HUES64 (cell line): ENCODE results near the gene UBE2I.
"Not testable (repeated sequence)": the region's sequence is repeated elsewhere in the genome, so short reads cannot be mapped to it uniquely, and the experiment has no call there.

ENCODE experiments used
- H3K27ac ChIP-seq: 2 replicates; pipeline ENCODE4 v1.7.0; 2013; ENCODE audit warnings: low read depth, low read length, inconsistent platforms
- H3K27me3 ChIP-seq: 2 replicates; pipeline ENCODE4 v1.6.1; 2013; ENCODE audit warnings: mild to moderate bottlenecking, low read length; ENCODE audit not compliant: insufficient read depth
- H3K36me3 ChIP-seq: 2 replicates; pipeline ENCODE4 v1.6.1; 2013; ENCODE audit warnings: mild to moderate bottlenecking, low read length; ENCODE audit not compliant: insufficient read depth
- H3K4me1 ChIP-seq: 2 replicates; pipeline ENCODE4 v1.6.1; 2013; ENCODE audit warnings: mild to moderate bottlenecking, low read length, moderate library complexity; ENCODE audit not compliant: insufficient read depth
- H3K4me3 ChIP-seq: 2 replicates; pipeline ENCODE4 v1.5.1; 2013; ENCODE audit warnings: mild to moderate bottlenecking, low read length, moderate library complexity
- H3K9ac ChIP-seq: 2 replicates; pipeline ENCODE4 v1.6.1; 2013; ENCODE audit warnings: mild to moderate bottlenecking, low read depth, low read length
- H3K9me3 ChIP-seq: 2 replicates; pipeline ENCODE4 v1.6.1; 2013; ENCODE audit warnings: low read depth, low read length; ENCODE audit not compliant: insufficient read depth
- WGBS: fragments of 150-250, 120-280 bp; methylation state at CpG from one replicate; pipeline ENCODE4 v1.1.7; 2013; ENCODE audit warnings: missing lambda C conversion rate; 5-methylcytosine and 5-hydroxymethylcytosine counted together

The UBE2I gene

DNA sequence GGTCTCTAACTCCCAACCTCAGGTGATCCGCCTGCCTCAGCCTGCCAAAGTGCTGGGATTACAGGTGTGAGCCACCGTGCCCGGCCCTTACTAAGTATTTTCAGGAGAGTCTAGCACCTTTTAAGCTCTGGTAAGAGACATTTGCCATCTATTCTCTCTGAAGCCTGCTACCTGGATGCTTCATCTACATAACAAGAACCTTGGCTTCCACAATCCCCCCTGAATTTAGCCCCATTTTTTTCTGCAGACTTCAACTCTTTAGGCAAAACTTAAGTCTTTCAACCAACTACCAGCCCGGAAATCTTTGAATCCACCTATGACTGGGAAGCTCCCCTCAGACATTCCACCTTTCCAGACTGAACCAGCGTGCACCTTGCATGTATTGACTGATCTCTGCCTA lies 14.0 kb upstream of the UBE2I start:
- 39% methylated on average over 5 of the region's 5 CpGs for WGBS
- no peak overlapping the region for H3K4me3 ChIP-seq
- no peaks in the 10 kb centered on the region for H3K9me3 ChIP-seq
- no peaks in the 10 kb centered on the region for H3K36me3 ChIP-seq
- H3K4me1 ChIP-seq = peaks cover 2% of the 10 kb centered on the region; the same call in 1 of the 2 replicates
- H3K9ac ChIP-seq = no peak overlapping the region
- H3K27me3 ChIP-seq = peaks cover 17% of the 10 kb centered on the region
- no peak overlapping the region for H3K27ac ChIP-seq

DNA sequence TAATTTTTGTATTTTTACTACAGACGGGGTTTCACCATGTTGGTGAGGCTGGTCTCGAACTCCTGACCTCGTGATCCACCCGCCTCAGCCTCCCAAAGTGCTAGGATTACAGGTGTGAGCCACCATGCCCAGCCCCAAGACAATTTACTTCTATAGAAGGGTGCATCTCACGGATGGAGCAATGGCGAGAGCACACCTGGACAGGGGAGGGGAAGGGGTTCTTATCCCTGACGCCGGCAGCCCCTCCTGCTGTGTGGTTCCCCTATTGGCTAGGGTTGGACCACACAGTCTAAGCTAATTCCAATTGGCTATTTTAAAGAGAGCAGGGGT lies 12.8 kb upstream of the UBE2I start:
- not testable (repeated sequence) for H3K9ac ChIP-seq
- WGBS = 92% methylated on average over 8 of the region's 8 CpGs

DNA sequence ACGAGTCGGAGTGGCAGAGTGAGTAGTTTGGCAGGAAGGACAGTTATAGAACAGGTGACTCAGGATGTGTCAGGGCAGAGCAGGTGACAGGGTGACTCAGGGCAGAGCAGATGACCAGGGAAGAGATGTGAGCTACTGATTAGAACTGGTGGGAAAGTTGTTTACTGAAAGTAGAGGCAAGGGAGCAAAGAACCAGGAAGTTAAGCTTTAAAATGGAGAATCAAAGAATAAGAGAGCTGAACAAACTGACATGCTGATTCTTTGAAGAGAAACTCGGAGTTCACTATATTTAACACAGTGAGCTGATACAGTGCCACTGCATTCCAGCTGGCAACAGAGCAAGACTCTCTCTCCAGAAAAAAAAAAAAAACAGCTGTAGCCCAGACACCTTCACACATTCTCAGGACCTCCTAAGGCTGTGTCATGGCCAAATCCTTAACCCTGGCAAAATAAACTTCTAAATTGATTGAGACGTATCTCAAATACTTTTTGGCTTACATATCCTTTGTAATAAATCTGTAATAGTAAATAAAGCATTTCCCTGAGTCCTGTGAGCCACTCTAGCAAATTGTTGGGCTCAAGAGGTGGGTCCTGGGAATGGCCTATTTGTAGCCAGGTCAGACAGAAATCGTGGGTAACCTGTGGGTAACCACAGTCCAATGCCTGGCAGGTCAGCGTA lies 12.3 kb upstream of the UBE2I start:
- 88% methylated on average over 6 of the region's 6 CpGs for WGBS
- H3K9ac ChIP-seq = no peak overlapping the region

More for the DNA sequence above, 12.8 kb upstream of the UBE2I start:
- H3K36me3 ChIP-seq, H3K27me3 ChIP-seq, H3K4me3 ChIP-seq, H3K27ac ChIP-seq, H3K9me3 ChIP-seq, H3K4me1 ChIP-seq: not testable (repeated sequence)

DNA sequence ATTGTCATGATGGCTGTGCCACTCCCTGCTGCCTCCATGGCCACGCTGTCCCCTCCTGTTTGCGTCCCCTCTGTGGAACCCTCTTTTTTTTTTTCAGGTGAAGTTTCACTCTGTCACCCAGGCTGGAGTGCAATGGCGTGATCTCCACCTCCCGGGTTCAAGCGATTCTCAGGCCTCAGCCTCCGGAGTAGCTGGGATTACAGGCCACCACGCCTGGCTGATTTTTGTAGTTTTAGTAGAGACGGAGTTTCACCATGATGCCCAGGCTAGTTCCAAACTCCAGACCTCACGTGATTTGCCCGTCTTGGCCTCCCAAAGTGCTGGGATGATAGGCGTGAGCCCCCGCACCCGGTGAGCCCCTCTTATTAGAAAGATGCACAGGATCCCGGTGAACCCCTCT lies 11.0 kb upstream of the UBE2I start:
- Histone ChIP-seq H3K36me3 (no peaks in the 10 kb centered on the region), H3K9ac (no peak overlapping the region), H3K27me3 (peaks cover 5% of the 10 kb centered on the region; the same call in 1 of the 2 replicates), H3K4me1 (no peaks in the 10 kb centered on the region; the same call in 1 of the 2 replicates), H3K9me3 (no peaks in the 10 kb centered on the region), H3K27ac (no peak overlapping the region), H3K4me3 (no peak overlapping the region)
- 94% methylated on average over 14 of the region's 14 CpGs for WGBS

More for the DNA sequence above, 12.3 kb upstream of the UBE2I start:
- H3K27ac ChIP-seq = no peak overlapping the region
- no peaks in the 10 kb centered on the region; the same call in 1 of the 2 replicates for H3K4me1 ChIP-seq
- H3K36me3 ChIP-seq = no peaks in the 10 kb centered on the region
- peaks cover 5% of the 10 kb centered on the region; the same call in 1 of the 2 replicates for H3K27me3 ChIP-seq
- no peaks in the 10 kb centered on the region for H3K9me3 ChIP-seq
- no peak overlapping the region for H3K4me3 ChIP-seq

DNA sequence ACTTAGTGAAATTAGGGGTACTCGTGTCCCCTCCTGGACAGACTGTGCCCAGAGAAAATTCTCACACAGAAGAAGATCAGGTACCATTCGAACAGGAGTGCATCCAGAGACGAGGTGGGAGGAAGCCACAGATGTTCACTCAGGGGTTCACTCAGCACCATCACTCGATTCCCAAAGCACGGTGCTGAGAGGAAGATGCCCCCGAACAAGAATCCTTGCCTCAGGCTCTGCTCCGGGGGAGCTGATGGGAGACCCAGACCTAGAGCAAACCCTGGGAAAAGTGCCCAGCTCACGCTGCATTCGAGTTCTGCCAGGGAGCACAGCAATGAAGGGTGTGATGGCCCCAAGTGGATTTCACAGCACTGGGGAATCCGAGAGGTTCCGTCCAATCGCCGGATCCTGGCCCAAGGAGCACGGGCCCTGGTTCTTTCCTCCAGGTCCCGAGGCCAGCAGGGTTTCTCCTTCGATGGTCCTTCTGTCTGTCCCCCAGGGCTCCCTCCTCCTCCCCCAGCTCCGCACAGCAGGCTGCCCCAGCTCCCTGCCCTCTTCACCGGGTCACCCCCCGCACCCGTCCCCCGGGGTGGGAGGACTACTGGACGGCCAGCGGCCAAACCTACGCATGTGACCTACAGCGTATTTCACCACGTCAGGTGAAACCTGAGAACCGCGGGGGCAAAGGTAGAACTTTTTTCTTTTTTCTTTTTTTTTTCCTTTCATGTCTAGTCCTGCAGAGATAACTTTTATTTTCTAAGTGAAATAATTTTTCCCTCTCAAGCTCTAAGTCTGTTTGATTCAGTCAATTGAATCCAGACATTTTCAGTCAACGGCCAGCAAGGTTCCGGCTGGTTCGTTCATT lies 10.2 kb upstream of the UBE2I start:
- Histone ChIP-seq H3K27ac (no peak overlapping the region), H3K4me3 (no peak overlapping the region), H3K9me3 (no peaks in the 10 kb centered on the region), H3K9ac (no peak overlapping the region), H3K36me3 (no peaks in the 10 kb centered on the region), H3K27me3 (peaks cover 5% of the 10 kb centered on the region; the same call in 1 of the 2 replicates), H3K4me1 (no peaks in the 10 kb centered on the region; the same call in 1 of the 2 replicates)
- 84% methylated on average over 31 of the region's 31 CpGs for WGBS

DNA sequence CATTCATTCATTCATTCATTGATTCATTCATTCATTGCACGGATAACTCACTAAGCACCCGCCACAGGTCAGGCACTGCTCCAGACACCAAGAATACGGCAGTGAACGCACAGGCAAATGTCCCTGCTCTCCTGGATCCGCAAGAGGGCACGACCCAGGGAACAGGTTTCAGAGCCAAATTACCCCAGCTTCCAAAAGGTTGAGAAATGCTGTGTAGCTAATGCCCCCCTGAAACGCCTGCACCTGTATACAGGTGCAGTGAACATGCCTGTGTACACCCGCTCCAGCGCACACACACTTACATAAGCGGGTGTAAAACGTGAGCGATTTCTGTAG lies 9.6 kb upstream of the UBE2I start:
- H3K9me3 ChIP-seq = no peaks in the 10 kb centered on the region
- no peaks in the 10 kb centered on the region; the same call in 1 of the 2 replicates for H3K4me1 ChIP-seq

DNA sequence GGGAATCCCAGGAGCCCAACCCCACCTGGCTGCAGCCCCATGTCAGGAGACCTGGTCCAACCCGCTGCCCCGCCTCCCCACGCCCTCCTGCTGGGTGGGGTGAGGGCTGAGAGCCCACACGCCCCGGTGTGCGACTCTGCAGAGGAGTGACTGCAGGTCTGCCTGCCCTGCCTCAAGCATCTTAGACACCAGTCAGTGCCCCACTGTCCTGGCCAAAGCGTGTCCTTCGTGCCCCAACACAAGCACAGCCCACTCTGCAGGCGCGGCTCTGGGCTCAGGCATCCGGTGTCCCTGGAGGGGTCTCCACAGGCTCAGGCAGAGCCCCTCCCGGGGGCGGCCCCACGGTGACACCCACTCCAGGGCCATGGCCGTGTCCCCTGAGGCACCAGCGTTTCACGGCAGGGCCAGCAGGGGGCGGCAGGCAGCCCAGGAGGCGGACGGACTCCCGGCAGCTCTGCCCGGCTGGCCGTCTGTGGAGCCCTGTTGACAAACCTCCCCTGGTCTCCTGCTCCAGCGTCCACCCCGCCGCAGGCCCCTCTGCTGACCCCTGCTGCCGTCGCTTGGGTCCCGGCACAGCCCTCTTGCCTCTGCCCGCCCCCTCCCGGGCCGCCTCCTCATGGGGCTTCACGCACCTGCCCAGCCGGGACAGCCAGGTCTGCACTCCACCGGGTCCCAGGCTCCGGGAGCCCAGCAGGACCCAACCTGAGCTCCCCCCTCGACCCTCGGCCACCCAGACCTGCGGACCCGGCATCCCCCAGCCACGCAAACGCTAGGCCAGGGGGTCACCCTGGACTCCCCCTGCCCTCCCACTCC lies 8.6 kb upstream of the UBE2I start:
- Histone ChIP-seq H3K4me1 (no peaks in the 10 kb centered on the region), H3K36me3 (no peaks in the 10 kb centered on the region), H3K27ac (no peak overlapping the region), H3K27me3 (peaks cover 5% of the 10 kb centered on the region; the same call in 1 of the 2 replicates), H3K9me3 (no peaks in the 10 kb centered on the region), H3K9ac (no peak overlapping the region), H3K4me3 (no peak overlapping the region; the same call in 1 of the 2 replicates)
- WGBS = 27% methylated on average over 42 of the region's 42 CpGs

More for the DNA sequence above, 9.6 kb upstream of the UBE2I start:
- WGBS = 88% methylated on average over 12 of the region's 12 CpGs
- Histone ChIP-seq H3K27me3 (peaks cover 5% of the 10 kb centered on the region; the same call in 1 of the 2 replicates), H3K27ac (no peak overlapping the region), H3K4me3 (no peak overlapping the region), H3K36me3 (no peaks in the 10 kb centered on the region), H3K9ac (no peak overlapping the region)

DNA sequence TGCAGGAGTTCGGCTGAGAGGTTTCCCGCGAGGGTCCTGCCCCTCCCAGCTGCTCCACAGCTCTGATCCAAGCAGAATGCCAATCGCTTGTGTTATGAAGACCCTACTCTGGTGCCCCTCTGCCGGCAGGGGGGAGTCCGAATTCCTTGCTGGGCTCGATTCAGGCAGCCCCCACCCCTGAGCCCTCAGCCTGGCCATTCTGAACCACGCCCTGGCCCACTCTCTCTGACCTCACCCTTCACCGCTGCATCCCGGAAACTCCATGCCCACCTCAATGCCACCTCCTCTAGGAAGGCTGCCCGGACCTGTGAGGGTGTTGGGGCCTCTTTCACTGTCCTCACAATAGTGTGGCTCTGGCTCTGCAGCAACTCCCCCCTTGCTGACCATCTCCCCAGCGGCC lies 7.9 kb upstream of the UBE2I start:
- Histone ChIP-seq H3K4me1 (no peaks in the 10 kb centered on the region), H3K27me3 (peaks cover 5% of the 10 kb centered on the region; the same call in 1 of the 2 replicates), H3K27ac (no peak overlapping the region), H3K9ac (no peak overlapping the region), H3K36me3 (no peaks in the 10 kb centered on the region), H3K9me3 (no peaks in the 10 kb centered on the region), H3K4me3 (no peak overlapping the region)
- 88% methylated on average over 12 of the region's 12 CpGs for WGBS

DNA sequence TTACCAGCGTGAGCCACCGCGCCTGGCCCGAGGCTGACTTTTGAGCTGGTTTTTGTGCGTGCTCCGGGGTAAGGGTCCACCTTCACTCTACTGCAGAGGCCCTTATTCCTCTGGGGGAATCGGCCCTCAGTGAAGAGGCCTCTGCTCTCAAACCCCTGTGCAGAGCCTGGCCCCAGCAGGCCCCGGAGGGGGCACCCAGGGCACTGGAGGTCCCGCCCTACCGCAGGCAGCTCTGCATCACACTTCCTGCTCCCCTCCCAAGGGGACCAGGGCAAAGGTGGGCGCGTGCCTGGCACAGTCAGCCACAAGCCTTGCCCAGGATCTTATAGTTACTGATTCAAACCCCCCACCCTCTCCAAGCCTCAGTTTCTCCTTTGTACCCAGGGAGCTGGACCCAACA lies 3.6 kb upstream of the UBE2I start:
- H3K9me3 ChIP-seq = no peaks in the 10 kb centered on the region
- H3K27me3 ChIP-seq = no peaks in the 10 kb centered on the region
- no peak overlapping the region for H3K27ac ChIP-seq
- no peak overlapping the region for H3K9ac ChIP-seq
- 85% methylated on average over 12 of the region's 12 CpGs for WGBS
- H3K36me3 ChIP-seq = no peaks in the 10 kb centered on the region
- no peaks in the 10 kb centered on the region for H3K4me1 ChIP-seq
- H3K4me3 ChIP-seq = no peak overlapping the region

DNA sequence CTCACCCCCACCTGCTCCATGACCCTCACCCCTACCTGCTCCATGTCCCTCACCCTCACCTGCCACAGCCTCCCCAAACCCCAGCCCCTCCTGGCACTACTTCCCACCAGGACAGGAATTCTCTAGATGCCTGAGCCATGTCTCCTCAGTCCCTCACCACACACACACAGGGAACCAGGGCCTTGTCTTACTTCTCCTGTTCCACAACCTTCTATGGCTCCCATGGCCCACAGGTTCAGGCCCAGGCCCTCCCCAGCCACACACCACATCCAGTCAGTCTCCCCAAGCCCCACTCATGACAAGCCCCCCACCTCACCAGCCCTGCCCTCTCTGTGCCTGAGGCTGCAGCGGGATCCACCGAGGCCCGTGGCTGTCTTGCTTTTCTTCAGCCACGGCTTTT lies 3.1 kb upstream of the UBE2I start:
- H3K9me3 ChIP-seq = no peaks in the 10 kb centered on the region
- H3K27me3 ChIP-seq = no peaks in the 10 kb centered on the region
- no peak overlapping the region for H3K9ac ChIP-seq
- no peaks in the 10 kb centered on the region for H3K36me3 ChIP-seq
- 67% methylated on average over 4 of the region's 4 CpGs for WGBS
- H3K27ac ChIP-seq = no peak overlapping the region
- no peak overlapping the region for H3K4me3 ChIP-seq
- H3K4me1 ChIP-seq = no peaks in the 10 kb centered on the region
